ENCODE results near the gene GCG. TPM values are rescaled to one million over a fixed set of nuclear protein-coding genes. Genes with fewer than 3 reads are reported as not detected.

Gene GCG
- total RNA-seq, 1 experiment from 2014 or later, result not detected

- ChIA-PET CTCF (no interaction called here), POLR2A (no interaction called here), RAD21 (ENCODE audit: low non-redundant PET in 1 of 2, low total read pairs in 2 of 2, uncharacterized antibody in 2 of 2, unreplicated experiment in 2 of 2) (no interaction called here)
- Histone ChIP-seq H3K9ac (ENCODE audit: low read length) (no peak overlapping the region), H2AFZ (ENCODE audit: low read depth, low read length, poor library complexity, severe bottlenecking) (no peak overlapping the region), H3K36me3 (ENCODE audit: control insufficient read depth in 1 of 2, insufficient read depth in 2 of 2, low read length in 2 of 2) (no peaks in the 10 kb centered on the region), H3K9me2 (ENCODE audit: insufficient read depth) (no peaks in the 10 kb centered on the region), H4K20me1 (ENCODE audit: insufficient read depth) (no peaks in the 10 kb centered on the region), H3K4me2 (ENCODE audit: low read length) (no peak overlapping the region), H3K4me3 (replicated peaks in 1 of 2; ENCODE audit: low read depth in 1 of 2, low read length in 2 of 2) (no peak overlapping the region), H3K4me1 (ENCODE audit: control insufficient read depth in 1 of 2, insufficient read depth in 2 of 2, low read length in 2 of 2) (no peaks in the 10 kb centered on the region), H3K27me3 (ENCODE audit: insufficient read depth, low read length) (no peaks in the 10 kb centered on the region), H3K79me2 (ENCODE audit: insufficient read depth, low read length) (no peaks in the 10 kb centered on the region), H3K9me3 (ENCODE audit: control insufficient read depth in 1 of 2, insufficient read depth in 1 of 2, low read depth in 1 of 2, low read length in 2 of 2) (no peaks in the 10 kb centered on the region), H3K27ac (ENCODE audit: low read depth, low read length) (no peak overlapping the region)
- BruUV-seq (replicated peaks), result no TSS peak
- intact Hi-C loops (cut with micrococcal nuclease), result no loop called here
- DNase-seq (ENCODE audit: low read depth, low spot score) (no peak), ATAC-seq (no peak)
- TF ChIP-seq SIN3A (IDR thresholded peaks at IDR 0.05; ENCODE audit: low read depth) (no peak), POLR2A (IDR thresholded peaks at IDR 0.05; ENCODE audit: borderline replicate concordance, extremely low read depth, insufficient read depth, insufficient read length) (no peak), ZFX (IDR thresholded peaks at IDR 0.05) (no peak), EZH2 (IDR thresholded peaks at IDR 0.05) (no peak), TCF7L2 (IDR thresholded peaks at IDR 0.05; ENCODE audit: borderline replicate concordance, extremely low read depth, insufficient read depth, insufficient read length) (no peak), JUND (IDR thresholded peaks at IDR 0.05) (no peak), MAX (IDR thresholded peaks at IDR 0.05) (no peak), ATF3 (IDR thresholded peaks at IDR 0.05) (no peak), YY1 (IDR thresholded peaks at IDR 0.05; ENCODE audit: extremely low read depth, insufficient replicate concordance, low read depth, low read length) (no peak), ELF1 (IDR thresholded peaks at IDR 0.05; ENCODE audit: borderline replicate concordance, low read depth) (no peak), CTCF (IDR thresholded peaks at IDR 0.05 in 2 of 3, conservative IDR thresholded peaks at IDR 0.05 in 1 of 3; ENCODE audit: borderline replicate concordance in 1 of 3, insufficient read depth in 1 of 3, low read depth in 2 of 3, low read length in 2 of 3) (no peak), CEBPB (IDR thresholded peaks at IDR 0.05; ENCODE audit: low read depth) (no peak), POLR2AphosphoS5 (IDR thresholded peaks at IDR 0.05; ENCODE audit: low read depth, low read length) (no peak)
These were observed 45.3 kb downstream of the GCG start for GRCh38 chr2:162106746-162107145.

All from HCT116 (cell line).